Limb (tissue), 2 donors: ENCODE results near the gene FAM227B.
"Not testable (repeated sequence)": the region's sequence is repeated elsewhere in the genome, so short reads cannot be mapped to it uniquely, and the experiment has no call there.

ENCODE experiments used
- DNase-seq, 2 donors: peaks; one replicate each; pipeline ENCODE4 v3.0.0-alpha.2; 2016; ENCODE audit errors: extremely low spot score in 2 of 2

The FAM227B gene

DNA sequence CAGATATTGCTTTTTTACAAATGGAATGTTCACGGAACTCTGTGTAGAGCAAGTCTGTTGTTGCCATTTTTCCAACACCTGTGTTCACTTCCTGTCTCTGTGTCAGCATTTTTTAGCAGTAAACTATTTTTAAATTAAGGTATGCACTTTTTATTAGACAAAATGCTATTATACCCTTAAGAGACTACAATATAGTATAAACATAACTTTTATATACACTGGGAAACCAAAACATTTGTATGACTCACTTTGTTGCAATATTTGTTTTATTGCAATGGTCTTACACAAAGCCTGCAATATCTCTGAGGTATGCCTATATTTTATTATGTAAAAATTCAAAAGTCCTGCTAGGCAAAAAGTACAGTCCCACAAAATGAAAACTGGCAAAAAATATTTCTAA lies 237.4 kb downstream of the FAM227B start:
- DNase-seq, result no peak

DNA sequence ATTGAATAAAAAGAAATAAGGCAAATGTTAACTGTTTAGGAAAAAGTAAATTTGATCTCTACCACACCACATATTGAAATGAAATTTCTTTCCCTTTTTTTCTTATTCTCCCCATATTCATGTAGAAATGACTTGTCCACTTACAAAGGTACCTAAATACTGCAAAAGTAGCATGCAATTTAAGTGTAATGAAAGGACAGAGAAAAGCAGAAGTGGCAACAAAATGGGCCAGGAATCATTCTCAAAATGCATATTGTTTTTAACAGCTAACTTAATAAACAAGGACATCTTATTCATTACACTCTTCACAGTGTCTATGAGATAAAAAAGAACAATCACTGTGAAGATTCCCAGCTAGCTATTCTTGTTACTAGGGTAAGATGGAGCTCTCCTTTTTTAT lies 238.2 kb downstream of the FAM227B start:
- no peak for DNase-seq

DNA sequence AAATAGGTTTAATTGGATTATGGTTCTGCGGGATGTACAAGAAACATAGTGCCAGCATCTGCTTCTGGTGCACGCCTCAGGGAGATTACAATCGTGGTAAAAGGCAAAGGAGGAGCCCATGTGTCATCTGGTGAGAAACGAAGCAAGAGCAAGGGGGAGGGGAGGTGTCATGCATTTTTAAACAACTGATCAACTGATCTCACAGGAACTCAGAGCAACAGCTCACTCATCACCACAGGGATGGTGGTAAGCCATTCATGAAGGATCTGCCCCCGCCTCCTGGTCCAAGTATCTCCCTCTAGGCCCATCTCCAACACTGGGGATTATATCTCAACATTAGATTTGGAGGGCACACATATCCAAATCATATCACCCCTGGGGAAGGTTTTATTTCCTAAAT lies 239.7 kb downstream of the FAM227B start:
- no peak for DNase-seq

DNA sequence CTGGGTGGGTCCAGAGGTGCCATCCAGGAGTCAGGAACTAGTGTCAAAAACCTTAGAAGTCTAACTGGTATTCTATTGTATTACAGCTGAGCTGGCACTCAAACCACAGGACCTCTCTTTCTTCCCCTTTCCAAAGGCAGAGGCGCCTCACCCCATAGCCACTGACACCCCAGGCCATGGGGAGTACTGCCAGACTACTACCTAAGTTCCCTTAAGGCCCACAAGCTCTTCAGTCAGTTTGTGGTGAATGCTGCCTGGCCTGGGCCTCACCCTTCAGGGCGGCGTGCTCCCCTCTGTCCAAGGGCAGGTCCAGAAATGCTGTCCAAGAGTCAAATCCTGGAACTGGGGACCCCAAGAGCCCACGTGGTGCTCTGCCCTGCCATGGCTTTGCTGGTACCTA lies 240.6 kb downstream of the FAM227B start:
- no peak for DNase-seq

DNA sequence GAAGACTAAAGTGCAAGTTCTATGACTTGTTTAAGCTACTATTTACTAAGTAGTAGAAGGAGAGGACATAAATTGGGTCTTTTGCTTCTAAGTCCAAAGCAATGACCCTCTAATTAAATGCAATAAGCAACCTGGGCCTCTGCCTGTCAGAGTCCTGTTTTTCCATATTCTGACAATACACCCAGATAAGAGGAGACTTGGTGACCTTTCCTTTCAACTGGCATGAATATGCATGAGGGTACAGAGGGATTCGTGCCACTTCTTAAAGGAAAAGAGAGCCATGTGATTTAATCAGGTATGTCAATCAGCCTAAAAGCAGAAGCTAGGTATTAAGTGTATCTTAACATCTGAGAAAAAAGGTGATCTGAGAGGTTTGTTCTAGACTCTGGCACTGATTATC lies 248.3 kb downstream of the FAM227B start:
- DNase-seq, result no peak

DNA sequence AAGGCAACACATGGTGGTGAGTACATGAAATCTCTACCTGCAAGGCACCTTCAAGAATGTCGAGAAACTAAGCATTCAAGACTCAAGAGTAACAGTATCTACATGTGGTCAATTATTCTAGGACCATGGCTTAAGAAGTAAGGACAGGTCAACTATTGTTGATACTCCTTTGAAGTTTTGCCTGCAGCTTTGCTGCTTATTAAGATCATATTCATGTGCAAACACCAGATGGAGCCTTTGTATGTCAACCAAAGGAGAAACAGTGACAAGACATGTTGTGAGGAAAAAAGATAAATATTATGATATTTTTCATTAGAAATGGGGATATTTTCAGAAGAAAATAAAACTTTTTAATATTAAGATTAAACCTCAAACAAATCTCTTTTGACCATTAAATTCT lies 249.8 kb downstream of the FAM227B start:
- DNase-seq, result peak in 1 of 2 donors; percentile 7

DNA sequence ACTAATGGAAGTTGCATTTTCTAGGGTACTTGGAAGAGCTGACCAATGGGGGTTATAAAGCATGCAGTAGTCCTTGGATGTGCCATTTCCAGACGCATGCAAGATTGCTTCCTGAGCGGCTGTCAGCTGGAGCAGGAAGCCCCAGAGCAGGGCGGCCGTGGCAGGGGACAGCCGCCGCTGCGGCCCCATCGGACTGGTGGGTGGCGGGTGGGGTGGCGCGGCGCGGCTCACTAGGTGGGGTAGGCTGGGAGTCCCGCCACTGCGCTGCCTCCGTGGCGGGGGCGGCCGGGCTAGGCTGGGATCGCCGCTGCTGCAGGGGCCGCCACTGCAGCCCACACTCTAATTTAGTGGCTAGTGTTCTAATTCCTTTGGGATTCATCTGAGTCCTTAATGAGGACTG lies 254.1 kb downstream of the FAM227B start:
- DNase-seq, result no peak

DNA sequence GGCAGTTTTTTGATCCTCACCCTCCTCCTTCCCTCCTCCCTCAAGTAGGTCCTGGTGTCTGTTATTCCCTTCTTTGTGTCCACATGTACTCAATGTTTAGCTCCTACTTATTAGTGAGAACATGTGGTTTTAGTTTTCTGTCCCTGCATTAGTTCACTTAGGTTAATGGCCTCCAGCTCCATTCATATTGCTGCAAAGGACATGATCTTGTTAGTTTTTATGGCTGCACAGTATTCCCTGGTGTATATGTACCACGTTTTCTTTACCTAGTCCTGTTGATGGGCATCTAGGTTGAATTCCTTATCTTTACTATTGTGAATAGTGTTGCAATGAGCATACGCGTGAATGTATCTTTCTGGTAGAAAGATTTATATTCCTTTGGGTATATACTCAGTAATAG lies 259.2 kb downstream of the FAM227B start:
- no peak for DNase-seq

DNA sequence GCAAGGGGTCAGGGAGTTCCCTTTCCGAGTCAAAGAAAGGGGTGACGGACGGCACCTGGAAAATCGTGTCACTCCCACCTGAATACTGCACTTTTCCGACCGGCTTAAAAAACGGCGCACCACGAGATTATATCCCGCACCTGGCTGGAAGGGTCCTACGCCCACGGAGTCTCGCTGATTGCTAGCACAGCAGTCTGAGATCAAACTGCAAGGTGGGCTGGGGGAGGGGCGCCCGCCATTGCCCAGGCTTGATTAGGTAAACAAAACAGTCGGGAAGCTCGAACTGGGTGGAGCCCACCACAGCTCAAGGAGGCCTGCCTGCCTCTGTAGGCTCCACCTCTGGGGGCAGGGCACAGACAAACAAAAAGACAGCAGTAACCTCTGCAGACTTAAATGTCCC lies 266.2 kb downstream of the FAM227B start:
- DNase-seq, result not testable (repeated sequence)

DNA sequence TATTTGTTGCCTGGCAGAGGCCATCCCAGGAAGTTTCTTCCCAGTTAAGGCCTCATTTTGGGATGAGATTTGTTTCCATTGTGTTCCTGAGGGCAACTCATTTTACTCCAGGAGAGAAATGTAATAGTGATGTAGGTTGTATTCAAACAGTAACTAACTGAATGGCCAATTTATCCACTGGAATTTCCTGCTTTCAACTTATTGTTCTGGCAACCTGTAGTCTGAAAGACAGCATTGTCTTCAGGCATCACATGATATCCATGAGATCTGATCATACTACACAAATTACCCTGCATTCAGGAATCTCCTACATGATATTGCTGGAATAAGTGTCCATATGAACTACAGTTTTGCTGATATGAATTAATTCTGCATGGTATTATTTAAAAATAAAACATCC lies 277.1 kb downstream of the FAM227B start:
- no peak for DNase-seq

DNA sequence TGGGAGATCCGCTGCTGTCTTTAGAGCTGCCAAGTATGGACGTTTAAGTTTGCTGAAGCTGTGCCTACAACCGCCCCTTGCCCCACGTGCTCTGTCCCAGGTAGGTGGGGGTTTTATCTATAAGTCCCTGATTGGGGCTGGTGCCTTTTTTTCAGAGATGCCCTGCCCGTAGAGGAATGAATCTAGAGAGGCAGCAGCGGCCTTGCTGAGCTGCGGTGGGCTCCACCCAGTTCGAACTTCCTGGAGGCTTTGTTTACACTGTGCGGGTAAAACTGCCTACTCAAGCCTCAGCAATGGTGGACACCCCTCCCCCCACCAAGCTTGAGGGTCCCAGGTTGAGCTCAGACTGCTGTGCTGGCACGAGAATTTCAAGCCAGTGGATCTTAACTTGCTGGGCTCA lies 281.0 kb downstream of the FAM227B start:
- no peak for DNase-seq

DNA sequence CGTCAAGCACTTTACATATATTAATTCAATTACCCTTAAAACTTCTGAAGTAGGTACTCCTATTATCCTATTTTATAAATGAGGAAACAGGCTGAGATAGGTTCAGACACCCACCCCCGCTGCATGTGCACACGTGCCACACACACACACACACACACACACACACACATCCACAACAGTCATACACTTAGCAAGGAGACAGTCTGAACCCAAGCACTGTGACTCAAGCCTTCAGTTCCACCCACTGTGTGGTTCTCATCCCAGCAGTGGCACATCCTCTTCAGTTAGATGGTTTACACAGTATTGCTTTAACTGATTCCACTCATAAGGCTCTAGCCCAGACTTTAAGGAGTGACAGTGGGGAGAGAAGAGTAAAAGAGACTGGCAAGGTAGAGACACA lies 288.7 kb downstream of the FAM227B start:
- DNase-seq, result no peak

DNA sequence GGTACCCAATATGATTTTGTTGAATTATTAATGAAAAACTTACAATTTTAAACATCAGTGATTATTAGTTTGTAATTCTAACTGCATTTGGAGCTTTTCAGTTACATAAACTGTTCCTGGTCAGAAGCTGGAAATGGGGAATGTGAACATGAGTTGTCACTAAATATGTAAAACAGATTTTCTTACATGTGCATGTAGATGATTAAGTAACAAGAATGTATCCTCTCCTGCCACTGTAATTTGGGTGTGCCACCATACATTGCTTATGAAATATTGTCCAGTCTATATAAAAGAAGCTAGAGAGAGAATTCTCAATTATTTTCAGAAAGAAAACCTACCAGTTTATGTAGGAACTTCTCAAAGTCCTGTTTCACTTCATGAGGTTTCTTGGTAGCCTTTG lies 289.2 kb downstream of the FAM227B start:
- no peak for DNase-seq

DNA sequence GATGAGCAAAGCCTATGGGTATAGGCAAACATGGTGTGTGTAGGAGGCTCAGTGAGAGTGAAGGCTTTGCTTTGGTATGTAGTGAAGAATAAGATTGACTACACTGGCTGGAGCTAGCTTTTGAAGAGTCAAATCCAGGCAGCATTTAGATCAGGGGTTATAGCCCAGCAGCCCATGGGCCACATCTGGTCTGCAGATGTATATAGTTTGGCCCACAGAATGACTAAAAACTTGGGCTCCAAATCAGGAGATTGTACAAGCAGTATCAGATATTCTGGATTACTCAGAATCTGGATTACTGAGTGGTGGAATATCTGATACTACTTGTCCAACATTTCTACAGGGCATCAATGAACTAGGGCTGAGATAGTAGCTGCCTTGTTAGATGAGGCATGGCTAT lies 290.5 kb downstream of the FAM227B start:
- no peak for DNase-seq

DNA sequence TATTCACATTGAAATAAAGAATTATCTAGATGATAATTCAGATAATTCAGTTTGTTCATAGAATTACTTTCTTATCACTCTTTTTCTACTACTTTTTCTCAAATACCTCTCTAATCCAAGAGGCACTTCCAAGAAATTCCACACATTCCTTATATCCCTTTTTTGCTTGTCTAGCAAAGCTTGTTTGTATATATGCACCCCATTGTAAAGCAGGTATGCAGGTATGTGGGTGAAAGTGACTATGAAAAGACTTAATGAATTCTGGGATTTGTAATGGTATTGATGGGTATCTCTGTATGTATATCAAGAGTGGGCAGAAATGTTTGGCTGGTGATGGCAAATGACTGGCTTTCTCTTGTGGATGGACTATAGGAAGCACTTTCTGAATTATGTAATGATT lies 291.7 kb downstream of the FAM227B start:
- DNase-seq, result no peak

DNA sequence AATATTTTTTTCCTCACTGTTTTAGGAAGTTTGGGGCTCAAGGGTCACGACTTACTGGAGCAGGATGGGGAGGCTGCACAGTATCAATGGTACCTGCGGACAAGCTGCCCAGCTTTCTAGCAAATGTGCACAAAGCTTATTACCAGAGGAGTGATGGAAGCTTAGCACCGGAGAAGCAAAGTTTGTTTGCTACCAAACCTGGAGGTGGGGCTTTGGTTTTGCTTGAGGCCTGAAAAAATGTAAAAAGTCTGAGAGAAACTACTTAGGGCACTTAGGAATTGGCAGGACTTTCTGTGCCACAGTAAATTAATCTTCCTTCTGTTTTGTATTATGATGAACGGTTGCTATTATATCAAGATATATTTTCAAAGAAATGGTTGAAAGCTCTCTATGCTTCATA lies 292.7 kb downstream of the FAM227B start:
- no peak for DNase-seq

DNA sequence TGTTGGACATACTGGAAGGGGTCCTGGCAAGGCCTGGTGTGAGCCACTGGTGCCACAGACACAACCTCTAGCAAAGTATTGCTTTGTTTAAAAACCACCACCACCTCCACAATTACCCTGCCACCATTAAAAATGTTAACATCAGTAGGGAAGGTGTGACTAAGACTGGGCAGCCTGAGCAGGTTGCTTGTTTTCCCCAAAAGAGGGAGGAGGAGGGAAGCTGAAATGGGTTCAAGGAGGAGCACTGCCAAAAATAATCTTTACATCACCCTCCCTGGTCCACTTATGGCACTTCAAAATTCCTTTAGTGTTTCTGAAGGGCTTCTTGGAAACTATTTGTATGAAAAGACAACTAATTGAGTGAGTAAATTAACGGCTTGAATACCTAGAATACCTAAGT lies 297.4 kb downstream of the FAM227B start:
- no peak for DNase-seq

DNA sequence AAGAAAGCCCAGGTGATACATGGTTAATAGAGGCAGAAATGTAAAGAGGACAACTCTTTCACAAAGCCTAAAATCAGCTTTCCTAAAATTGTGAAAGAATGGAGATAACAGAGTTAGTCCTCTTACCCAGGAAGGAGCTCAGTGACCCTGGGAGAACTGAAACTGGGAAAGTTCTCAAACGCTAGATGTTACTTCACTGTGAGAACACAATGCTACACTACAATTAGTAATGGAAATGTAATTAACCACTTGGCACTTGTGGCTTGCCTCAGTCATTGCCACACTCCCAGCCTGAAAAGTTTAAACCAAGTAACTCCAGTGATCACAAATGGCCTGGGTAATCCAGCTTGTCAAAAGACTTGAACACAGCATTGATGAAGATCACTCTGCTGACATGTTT lies 300.3 kb downstream of the FAM227B start:
- DNase-seq, result no peak

DNA sequence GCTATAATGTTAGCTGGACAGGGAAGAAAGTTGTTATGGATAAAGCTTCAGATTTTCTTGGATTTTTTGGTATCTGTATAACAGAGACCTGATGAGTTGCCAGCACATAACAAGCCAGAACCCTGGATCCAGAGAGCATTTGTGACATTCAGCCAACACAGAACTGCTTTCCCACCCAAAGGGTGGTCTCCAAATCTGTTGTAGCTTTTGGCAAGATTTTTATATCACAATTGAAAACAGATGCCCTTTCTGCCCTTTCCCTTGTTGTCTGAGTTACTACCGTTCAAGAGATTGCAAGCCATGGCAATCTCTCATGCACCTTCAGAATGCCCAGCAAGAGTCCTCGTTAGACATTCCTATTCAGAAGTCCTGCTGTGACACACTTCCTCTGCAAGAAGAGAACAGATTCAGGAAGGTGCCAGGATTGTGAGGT lies 305.2 kb downstream of the FAM227B start:
- peak; percentile 32 to 74 for DNase-seq

DNA sequence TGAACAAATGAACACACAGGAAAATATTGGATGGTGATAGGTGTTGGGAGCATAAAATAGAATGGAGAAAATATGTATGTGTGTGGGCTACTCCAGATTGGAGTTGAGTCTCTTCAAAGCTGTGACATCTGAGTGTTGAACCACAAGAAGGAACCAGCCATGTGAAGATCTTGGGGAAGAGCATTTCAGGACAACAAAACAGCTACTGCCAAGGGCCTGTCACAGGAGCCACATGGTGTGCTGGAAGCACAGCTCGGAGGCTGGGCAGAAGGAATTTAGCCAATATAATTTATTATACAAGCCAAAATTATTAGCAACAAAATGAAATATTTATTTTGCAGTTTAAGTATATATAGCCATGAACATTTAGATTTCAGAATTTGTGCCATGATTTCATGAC lies 305.9 kb downstream of the FAM227B start:
- DNase-seq, result no peak

DNA sequence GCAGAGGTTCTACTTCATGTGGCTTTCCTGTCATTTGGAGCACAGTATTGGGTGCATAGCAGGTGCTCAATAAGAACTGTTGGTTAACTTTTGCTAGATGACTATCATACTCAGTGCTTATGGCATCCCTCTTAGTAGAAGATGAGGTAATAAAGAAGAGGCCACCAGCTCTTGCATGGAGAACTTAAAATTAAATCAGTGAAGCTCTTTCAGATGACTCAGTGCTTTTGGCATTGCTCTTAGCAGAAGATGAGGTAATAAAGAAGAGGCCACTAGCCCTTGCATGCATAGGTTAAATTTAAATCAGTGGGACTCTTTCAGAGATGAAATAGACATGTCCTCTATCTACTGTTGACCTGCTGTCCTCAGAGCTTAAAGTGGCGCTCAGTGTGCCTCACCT lies 307.0 kb downstream of the FAM227B start:
- DNase-seq, result no peak

DNA sequence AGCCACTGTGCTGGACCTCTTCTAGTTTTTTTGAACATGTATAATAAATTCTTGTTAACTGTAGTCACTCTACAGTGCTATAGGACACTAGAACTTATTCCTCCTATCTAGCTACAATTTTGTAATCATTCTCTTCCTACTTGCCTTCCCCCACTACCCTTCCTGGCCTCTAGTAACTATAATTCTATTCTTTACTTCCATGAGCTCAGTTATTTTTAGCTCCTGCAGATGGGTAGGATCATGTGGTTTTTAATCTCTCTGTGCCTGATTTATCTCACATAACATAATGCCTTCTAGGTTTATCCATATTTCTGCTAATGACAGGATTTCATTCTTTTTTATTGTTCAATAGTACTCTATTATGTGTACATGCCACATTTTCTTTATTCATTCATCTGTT lies 310.7 kb downstream of the FAM227B start:
- no peak for DNase-seq

DNA sequence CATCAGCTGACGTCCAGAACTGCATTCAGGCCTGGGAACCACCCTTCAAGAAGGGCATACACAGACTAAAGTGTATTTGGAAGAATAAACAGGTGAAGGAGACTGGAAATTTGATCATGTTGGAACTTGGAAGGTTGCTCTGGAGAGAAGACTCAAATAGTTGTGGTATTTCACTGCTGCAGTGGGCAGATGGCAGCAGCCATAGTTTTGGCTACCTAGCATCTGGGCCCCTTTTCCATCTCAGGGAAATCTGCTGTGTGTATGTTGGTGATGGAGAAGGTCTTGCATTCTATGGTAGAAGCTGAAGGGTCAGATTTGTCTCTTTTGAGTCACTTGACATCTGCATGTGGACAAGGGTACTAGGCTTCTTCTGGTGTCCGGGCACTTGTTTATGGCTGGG lies 311.9 kb downstream of the FAM227B start:
- DNase-seq, result no peak

DNA sequence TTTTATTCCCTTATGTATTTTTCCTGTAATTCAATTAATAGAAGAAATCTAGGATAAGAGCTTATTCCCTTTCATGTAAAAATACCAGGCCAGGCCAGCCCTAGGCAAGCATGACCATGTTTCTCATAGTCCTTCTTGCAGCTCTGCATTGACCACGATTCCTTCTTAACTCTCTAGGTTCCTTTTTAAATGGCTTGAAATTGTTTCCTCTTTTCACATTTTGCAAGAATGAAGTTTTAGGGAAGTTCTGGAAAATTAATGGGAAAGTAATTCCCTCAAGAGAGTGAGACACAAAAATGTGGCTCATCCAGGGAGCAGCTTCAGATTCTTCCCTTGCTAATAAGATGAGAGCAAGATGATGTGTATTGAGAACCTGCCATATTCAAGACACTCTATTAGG lies 314.1 kb downstream of the FAM227B start:
- no peak for DNase-seq

DNA sequence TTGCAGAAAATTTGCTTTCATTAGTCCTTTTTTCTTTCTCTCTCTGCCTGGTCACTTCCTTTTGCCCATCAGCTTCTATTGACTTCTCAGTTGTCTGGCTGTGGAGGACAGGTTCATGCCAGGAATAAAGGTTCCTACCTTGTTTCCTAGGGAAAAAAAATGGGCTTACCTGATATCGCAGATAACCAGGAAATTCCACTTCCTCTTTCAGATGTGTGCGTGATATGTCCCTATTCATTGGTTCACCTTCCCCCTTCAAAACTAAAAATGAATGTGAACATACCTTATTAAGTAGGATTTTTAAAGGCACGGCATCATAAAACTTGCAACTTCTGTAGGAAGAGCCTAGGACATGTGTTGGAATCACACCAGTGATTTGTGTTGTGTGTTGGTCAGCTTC lies 317.6 kb downstream of the FAM227B start:
- DNase-seq, result no peak
